Activated naive CD8-positive, alpha-beta T cell treated with anti-CD3 and anti-CD28 coated beads, Interleukin-2, amount 10 ng/mL, durations not matched to agents 7 days and 5 days (primary cell): Measurements from ENCODE around the gene FILIP1L. TPM values are rescaled to one million over a fixed set of nuclear protein-coding genes. Genes with fewer than 3 reads are reported as not detected.

Experiments used
- ATAC-seq: fragments of 150-1000 bp; cut with Tn5 transposase; one replicate; pipeline ENCODE4 v1.10.0; 2021; ENCODE audit warnings: low read depth, moderate library complexity
- POLR2A ChIA-PET: fragments of 350-600 bp; sonication (Branson Sonifier 250); formaldehyde crosslinking; loops from one replicate; lab custom pipeline; 2021; ENCODE audit warnings: antibody characterized with exemption; lab: Charles Lee
- DNase-seq: peaks from one replicate; pipeline ENCODE4 v3.0.0; 2021
- H3K27ac Mint-ChIP-seq: one replicate; pipeline ENCODE4 v1.8.0; 2022; ENCODE audit warnings: mild to moderate bottlenecking, mixed read lengths
- H3K27me3 Mint-ChIP-seq: one replicate; pipeline ENCODE4 v1.8.0; 2022; ENCODE audit warnings: mild to moderate bottlenecking, moderate library complexity, mixed read lengths
- H3K36me3 Mint-ChIP-seq: one replicate; pipeline ENCODE4 v1.8.0; 2021; ENCODE audit warnings: mild to moderate bottlenecking, mixed read lengths
- H3K4me1 Mint-ChIP-seq: one replicate; pipeline ENCODE4 v1.8.0; 2021; ENCODE audit warnings: mixed read lengths
- H3K4me3 Mint-ChIP-seq: one replicate; pipeline ENCODE4 v1.8.0; 2022; ENCODE audit warnings: mild to moderate bottlenecking, moderate library complexity, mixed read lengths
- H3K9me3 Mint-ChIP-seq: one replicate; pipeline ENCODE4 v1.8.0; 2021; ENCODE audit warnings: mixed read lengths
- total RNA-seq, 2 experiments: library from RNA; stranded (reverse); gene quantifications; one replicate each; pipeline ENCODE4 v1.2.3, GENCODE V29; 2021

Gene FILIP1L
- total RNA-seq, 2 experiments from 2014 or later: 2.0 to 2.4 TPM

- H3K4me1 Mint-ChIP-seq: peaks cover 3% of the 10 kb centered on the region
- no peak overlapping the region for H3K4me3 Mint-ChIP-seq
- H3K9me3 Mint-ChIP-seq: no peaks in the 10 kb centered on the region
- H3K36me3 Mint-ChIP-seq: peaks cover 9% of the 10 kb centered on the region
- DNase-seq: no peak
- no peak overlapping the region for H3K27ac Mint-ChIP-seq
- no peaks in the 10 kb centered on the region for H3K27me3 Mint-ChIP-seq
- no peak for ATAC-seq
- POLR2A ChIA-PET: no interaction called here
Observed at GRCh38 chr3:100033903-100034471, 80.3 kb downstream of the FILIP1L start.

GRCh38 chr3:100033184-100033583, 81.1 kb downstream of the FILIP1L start:
- Mint-ChIP-seq H3K27ac (no peak overlapping the region), H3K4me3 (no peak overlapping the region), H3K27me3 (no peaks in the 10 kb centered on the region), H3K4me1 (peaks cover 3% of the 10 kb centered on the region), H3K9me3 (no peaks in the 10 kb centered on the region), H3K36me3 (peaks cover 9% of the 10 kb centered on the region)
- no peak for ATAC-seq
- DNase-seq: no peak
- POLR2A ChIA-PET: no interaction called here

GRCh38 chr3:100032243-100032642, 82.1 kb downstream of the FILIP1L start:
- no peak overlapping the region for H3K27ac Mint-ChIP-seq
- H3K36me3 Mint-ChIP-seq: peaks cover 7% of the 10 kb centered on the region
- ATAC-seq: no peak
- no peaks in the 10 kb centered on the region for H3K9me3 Mint-ChIP-seq
- no peak for DNase-seq
- POLR2A ChIA-PET: no interaction called here
- H3K27me3 Mint-ChIP-seq: no peaks in the 10 kb centered on the region
- H3K4me3 Mint-ChIP-seq: no peak overlapping the region
- peaks cover 3% of the 10 kb centered on the region for H3K4me1 Mint-ChIP-seq

GRCh38 chr3:100030914-100031425, 83.3 kb downstream of the FILIP1L start:
- H3K27me3 Mint-ChIP-seq: no peaks in the 10 kb centered on the region
- peaks cover 7% of the 10 kb centered on the region for H3K36me3 Mint-ChIP-seq
- POLR2A ChIA-PET: no interaction called here
- DNase-seq (no peak), ATAC-seq (no peak)
- H3K4me1 Mint-ChIP-seq: peaks cover 3% of the 10 kb centered on the region
- no peaks in the 10 kb centered on the region for H3K9me3 Mint-ChIP-seq
- no peak overlapping the region for H3K4me3 Mint-ChIP-seq
- no peak overlapping the region for H3K27ac Mint-ChIP-seq

- ATAC-seq (no peak), DNase-seq (no peak)
- Mint-ChIP-seq H3K27me3 (no peaks in the 10 kb centered on the region), H3K27ac (no peak overlapping the region), H3K4me3 (no peak overlapping the region), H3K36me3 (peaks cover 7% of the 10 kb centered on the region), H3K9me3 (no peaks in the 10 kb centered on the region), H3K4me1 (peaks cover 3% of the 10 kb centered on the region)
- POLR2A ChIA-PET: interaction anchor here (1.0 kb wide), 1 partner anchor 9 kb away, joined by 3 read pairs; no protein-coding TSS in a partner anchor
Observed at GRCh38 chr3:100030346-100030745, 84.0 kb downstream of the FILIP1L start.

- no peak for DNase-seq
- Mint-ChIP-seq H3K27me3 (no peaks in the 10 kb centered on the region), H3K27ac (no peak overlapping the region), H3K4me3 (no peak overlapping the region), H3K36me3 (peaks cover 7% of the 10 kb centered on the region), H3K9me3 (no peaks in the 10 kb centered on the region), H3K4me1 (peaks cover 3% of the 10 kb centered on the region)
- POLR2A ChIA-PET: interaction anchor here (1.0 kb wide), 1 partner anchor 8 kb away, joined by 3 read pairs; no protein-coding TSS in a partner anchor
- no peak for ATAC-seq
Observed at GRCh38 chr3:100029689-100030088, 84.6 kb downstream of the FILIP1L start.

GRCh38 chr3:100029052-100029451, 85.2 kb downstream of the FILIP1L start:
- Mint-ChIP-seq H3K27ac (no peak overlapping the region), H3K27me3 (no peaks in the 10 kb centered on the region), H3K36me3 (peaks cover 7% of the 10 kb centered on the region), H3K9me3 (no peaks in the 10 kb centered on the region), H3K4me3 (no peak overlapping the region), H3K4me1 (peaks cover 3% of the 10 kb centered on the region)
- POLR2A ChIA-PET: interaction anchor here (1.0 kb wide), 1 partner anchor 7 kb away, joined by 3 read pairs; no protein-coding TSS in a partner anchor
- ATAC-seq (no peak), DNase-seq (no peak)

GRCh38 chr3:100027321-100027720, 87.0 kb downstream of the FILIP1L start:
- H3K27me3 Mint-ChIP-seq: no peaks in the 10 kb centered on the region
- peaks cover 3% of the 10 kb centered on the region for H3K4me1 Mint-ChIP-seq
- H3K4me3 Mint-ChIP-seq: no peak overlapping the region
- H3K36me3 Mint-ChIP-seq: peaks cover 3% of the 10 kb centered on the region
- ATAC-seq: no peak
- H3K27ac Mint-ChIP-seq: no peak overlapping the region
- DNase-seq: no peak
- H3K9me3 Mint-ChIP-seq: no peaks in the 10 kb centered on the region
- POLR2A ChIA-PET: no interaction called here

- no peak overlapping the region for H3K4me3 Mint-ChIP-seq
- POLR2A ChIA-PET: no interaction called here
- H3K4me1 Mint-ChIP-seq: peaks cover under 1% of the 10 kb centered on the region
- ATAC-seq (no peak), DNase-seq (no peak)
- H3K36me3 Mint-ChIP-seq: peaks cover 4% of the 10 kb centered on the region
- H3K9me3 Mint-ChIP-seq: no peaks in the 10 kb centered on the region
- no peak overlapping the region for H3K27ac Mint-ChIP-seq
- no peaks in the 10 kb centered on the region for H3K27me3 Mint-ChIP-seq
Observed at GRCh38 chr3:100024520-100025303, 89.6 kb downstream of the FILIP1L start.

GRCh38 chr3:100023595-100023994, 90.7 kb downstream of the FILIP1L start:
- no peak overlapping the region for H3K27ac Mint-ChIP-seq
- DNase-seq (no peak), ATAC-seq (no peak)
- no peaks in the 10 kb centered on the region for H3K27me3 Mint-ChIP-seq
- no peak overlapping the region for H3K4me3 Mint-ChIP-seq
- H3K4me1 Mint-ChIP-seq: peaks cover 5% of the 10 kb centered on the region
- POLR2A ChIA-PET: no interaction called here
- no peaks in the 10 kb centered on the region for H3K9me3 Mint-ChIP-seq
- peaks cover 6% of the 10 kb centered on the region for H3K36me3 Mint-ChIP-seq

- Mint-ChIP-seq H3K27me3 (no peaks in the 10 kb centered on the region), H3K4me1 (peaks cover 5% of the 10 kb centered on the region), H3K36me3 (peaks cover 6% of the 10 kb centered on the region), H3K27ac (no peak overlapping the region), H3K9me3 (no peaks in the 10 kb centered on the region), H3K4me3 (no peak overlapping the region)
- no peak for DNase-seq
- ATAC-seq: no peak
- POLR2A ChIA-PET: no interaction called here
Observed at GRCh38 chr3:100023150-100023549, 91.2 kb downstream of the FILIP1L start.

GRCh38 chr3:100022506-100022905, 91.8 kb downstream of the FILIP1L start:
- DNase-seq (no peak), ATAC-seq (no peak)
- no peaks in the 10 kb centered on the region for H3K9me3 Mint-ChIP-seq
- no peaks in the 10 kb centered on the region for H3K27me3 Mint-ChIP-seq
- POLR2A ChIA-PET: no interaction called here
- H3K4me1 Mint-ChIP-seq: peaks cover 5% of the 10 kb centered on the region
- H3K36me3 Mint-ChIP-seq: peaks cover 6% of the 10 kb centered on the region
- no peak overlapping the region for H3K4me3 Mint-ChIP-seq
- H3K27ac Mint-ChIP-seq: no peak overlapping the region

GRCh38 chr3:100020876-100021644, 93.2 kb downstream of the FILIP1L start:
- no peak overlapping the region for H3K27ac Mint-ChIP-seq
- ATAC-seq (no peak), DNase-seq (no peak)
- H3K36me3 Mint-ChIP-seq: peaks cover 9% of the 10 kb centered on the region
- H3K4me1 Mint-ChIP-seq: peaks cover 5% of the 10 kb centered on the region
- no peaks in the 10 kb centered on the region for H3K9me3 Mint-ChIP-seq
- no peaks in the 10 kb centered on the region for H3K27me3 Mint-ChIP-seq
- POLR2A ChIA-PET: interaction anchor here (0.8 kb wide), 1 partner anchor 9 kb away, joined by 3 read pairs; no protein-coding TSS in a partner anchor
- H3K4me3 Mint-ChIP-seq: no peak overlapping the region
